HepG2 (cell line): ENCODE data around the gene TNS1. TPM values are rescaled to one million over a fixed set of nuclear protein-coding genes. Genes with fewer than 3 reads are reported as not detected.

Experiments used
- ATAC-seq: fragments of 200-7000 bp; cut with Tn5 transposase; 3 replicates; pipeline ENCODE4 v1.9.1; 2020; ENCODE audit warnings: mild to moderate bottlenecking, moderate library complexity
- BruUV-seq: library from RNA; stranded (reverse); fragments of 400-500 nt; replicated peaks from 2 replicates; lab custom pipeline; 2021; lab: Mats Ljungman, UMichigan
- CTCF ChIA-PET: fragments of 300-600 bp; formaldehyde crosslinking; extraction: SDS; loops from one replicate; lab custom pipeline; 2021; ENCODE audit warnings: low total read pairs, inconsistent platforms, low intra/inter-chr PET ratio; lab: Yijun Ruan, JAX
- POLR2A ChIA-PET: fragments of 350-600 bp; sonication (Branson Sonifier 250); formaldehyde crosslinking; loops from one replicate; lab custom pipeline; 2020; ENCODE audit warnings: antibody characterized with exemption, inconsistent platforms; lab: Yijun Ruan, JAX
- DNase-seq: peaks from one replicate; pipeline ENCODE4 v3.0.0-alpha.2; 2015; ENCODE audit warnings: low spot score
- FAIRE-seq: peaks from 3 replicates; lab custom pipeline; 2011; peaks lifted over from hg19 to GRCh38; lab: Jason Lieb, UNC
- H2AFZ ChIP-seq: one replicate; pipeline ENCODE4 v1.6.1; 2011; ENCODE audit warnings: low read length, inconsistent platforms
- H3K27ac ChIP-seq: fragments of 300-600 bp; 3 replicates; pipeline ENCODE4 v1.8.0; 2011; ENCODE audit warnings: mixed run types, mild to moderate bottlenecking, mixed read lengths, low read length, inconsistent platforms; ENCODE audit not compliant: insufficient read depth; ENCODE audit errors: extremely low read length
- H3K27me3 ChIP-seq, 2 experiments: fragments of 200-600 bp in 1 of 2; 2 replicates in 1 of 2; 3 replicates in 1 of 2; pipeline versions ENCODE4 v1.6.0 to v1.8.0; 2011; ENCODE audit warnings: low read length in 2 of 2, mild to moderate bottlenecking in 2 of 2, moderate library complexity in 2 of 2, inconsistent platforms in 1 of 2; ENCODE audit not compliant: insufficient read depth in 2 of 2, control insufficient read depth in 1 of 2
- H3K36me3 ChIP-seq, 2 experiments: fragments of 200-600 bp in 1 of 2; replicated peaks in 1 of 2; 2 replicates in 1 of 2; 3 replicates in 1 of 2; pipeline versions ENCODE4 v1.5.1 to v1.8.0; 2011; ENCODE audit warnings: low read length in 2 of 2, inconsistent platforms in 1 of 2; ENCODE audit not compliant: insufficient read depth in 2 of 2, control insufficient read depth in 1 of 2
- H3K4me1 ChIP-seq: 2 replicates; pipeline ENCODE4 v1.5.1; 2012; ENCODE audit warnings: low read length, inconsistent platforms; ENCODE audit not compliant: insufficient read depth
- H3K4me2 ChIP-seq: 2 replicates; pipeline ENCODE4 v1.6.0; 2011; ENCODE audit warnings: low read depth, low read length, inconsistent platforms
- H3K4me3 ChIP-seq, 3 experiments: fragments of 200-600 bp in 1 of 3; sonication (generic), shearing (Covaris generic) in 1 of 3; replicated peaks in 1 of 3; 2 replicates each; pipeline ENCODE4 v1.5.1; 2011 to 2016; ENCODE audit warnings: low read length in 3 of 3, inconsistent platforms in 2 of 3, low read depth in 2 of 3, mild to moderate bottlenecking in 2 of 3, control low read depth in 1 of 3, mixed read lengths in 1 of 3; ENCODE audit not compliant: insufficient read depth in 1 of 3
- H3K79me2 ChIP-seq: one replicate; pipeline ENCODE4 v1.6.1; 2011; ENCODE audit warnings: low read length, inconsistent platforms; ENCODE audit not compliant: insufficient read depth
- H3K9ac ChIP-seq: 2 replicates; pipeline ENCODE4 v1.6.0; 2011; ENCODE audit warnings: mild to moderate bottlenecking, low read depth, low read length, inconsistent platforms; ENCODE audit not compliant: insufficient read depth
- H3K9me3 ChIP-seq: 2 replicates; pipeline ENCODE4 v1.5.1; 2012; ENCODE audit warnings: mild to moderate bottlenecking, low read length
- H4K20me1 ChIP-seq: 2 replicates; pipeline ENCODE4 v1.6.0; 2011; ENCODE audit warnings: inconsistent platforms, mild to moderate bottlenecking, low read length, moderate library complexity; ENCODE audit not compliant: insufficient read depth
- CHCHD3 ChIP-seq: sonication (generic); formaldehyde crosslinking; IDR thresholded peaks from 2 replicates; pipeline ENCODE4 v1.8.0; 2022; ENCODE audit warnings: mild to moderate bottlenecking, missing genetic modification reagents, moderate library complexity
- IKZF1 ChIP-seq: fragments of 450-650 bp; IDR thresholded peaks from 2 replicates; pipeline ENCODE4 v1.7.1; 2016
- KDM5B ChIP-seq: sonication (generic); formaldehyde crosslinking; IDR thresholded peaks from 2 replicates; pipeline ENCODE4 v1.4.0; 2020; ENCODE audit warnings: missing genetic modification reagents, mild to moderate bottlenecking, borderline replicate concordance
- MZF1 ChIP-seq: sonication (generic); formaldehyde crosslinking; IDR thresholded peaks from 2 replicates; pipeline ENCODE4 v1.8.1; 2023; ENCODE audit warnings: mild to moderate bottlenecking, missing genetic modification reagents, borderline replicate concordance
- SPEN ChIP-seq: sonication (generic); formaldehyde crosslinking; IDR thresholded peaks from 2 replicates; pipeline ENCODE4 v1.5.1; 2020; ENCODE audit warnings: low read depth, mild to moderate bottlenecking, missing genetic modification reagents
- SRSF1 ChIP-seq: fragments of 200-400 bp; formaldehyde crosslinking; optimal IDR thresholded peaks from 2 replicates; pipeline ENCODE3; 2017; ENCODE audit warnings: mild to moderate bottlenecking, low read depth, low read length, moderate library complexity
- TBX2 ChIP-seq: sonication (generic); formaldehyde crosslinking; IDR thresholded peaks from 2 replicates; pipeline ENCODE4 v1.5.0; 2020; ENCODE audit warnings: missing genetic modification reagents, mild to moderate bottlenecking, borderline replicate concordance
- WIZ ChIP-seq: sonication (generic); formaldehyde crosslinking; IDR thresholded peaks from 2 replicates; pipeline ENCODE4 v1.5.1; 2020; ENCODE audit warnings: mild to moderate bottlenecking, missing genetic modification reagents
- ZBTB43 ChIP-seq: sonication (generic); formaldehyde crosslinking; conservative IDR thresholded peaks from 2 replicates; pipeline ENCODE4 v1.4.0; 2020; ENCODE audit warnings: missing genetic modification reagents
- ZNF207 ChIP-seq: fragments of 450-650 bp; IDR thresholded peaks from 2 replicates; pipeline ENCODE4 v1.6.1; 2016; ENCODE audit warnings: antibody characterized with exemption, borderline replicate concordance
- ZNF562 ChIP-seq: sonication (generic); formaldehyde crosslinking; IDR thresholded peaks from 2 replicates; pipeline ENCODE4 v1.8.0; 2022; ENCODE audit warnings: missing genetic modification reagents, borderline replicate concordance
- ZNF570 ChIP-seq: sonication (generic); formaldehyde crosslinking; IDR thresholded peaks from 2 replicates; pipeline ENCODE4 v1.4.0; 2020; ENCODE audit warnings: mild to moderate bottlenecking, missing genetic modification reagents, borderline replicate concordance
- ZNF788 ChIP-seq: sonication (generic); formaldehyde crosslinking; IDR thresholded peaks from 2 replicates; pipeline ENCODE4 v1.5.0; 2020; ENCODE audit warnings: mild to moderate bottlenecking, missing genetic modification reagents, borderline replicate concordance
- ZSCAN25 ChIP-seq: sonication (generic); formaldehyde crosslinking; IDR thresholded peaks from 2 replicates; pipeline ENCODE4 v1.8.0; 2022; ENCODE audit warnings: mild to moderate bottlenecking, missing genetic modification reagents
- WGBS: methylation state at CpG from one replicate; pipeline ENCODE4 v1.1.6; 2017; ENCODE audit warnings: low lambda C conversion rate; 5-methylcytosine and 5-hydroxymethylcytosine counted together
- in situ Hi-C: cut with HindIII; loops from 2 replicates; pipeline ENCODE4 v1.10.0; 2017; ENCODE audit warnings: low pct_unique_long_range_greater_than_20kb; ENCODE audit not compliant: extremely low pct_ligation_motif_present
- intact Hi-C: fragments of 100-400 bp; cut with micrococcal nuclease; formaldehyde crosslinking; loops from one replicate; pipeline ENCODE4 v1.10.0; 2022; ENCODE audit not compliant: unreplicated experiment
- polyA plus RNA-seq, 8 experiments: library from polyadenylated mRNA; depleted of rRNA in 3 of 8; stranded (reverse) in 7 of 8; unstranded in 1 of 8; fragments of >200 nt; fragmentation: Illumina TruSeq in 4 of 8; extraction: Trizol in 4 of 8; gene quantifications; 2 replicates each; pipeline versions ENCODE4 v1.2.1 to v1.2.3, GENCODE V29; 2011 to 2016; ENCODE audit warnings: low read depth in 4 of 8, missing spikeins in 1 of 8, mixed read lengths in 1 of 8; ENCODE audit not compliant: insufficient read depth in 1 of 8
- total RNA-seq, 5 experiments: library from RNA; depleted of rRNA; stranded (reverse); fragments of >200 nt; fragmentation: Illumina TruSeq; extraction: Trizol; gene quantifications; 2 replicates each; pipeline ENCODE4 v1.2.3, GENCODE V29; 2016; ENCODE audit warnings: low read depth in 1 of 5
- TF ChIP-seq, protein P1 (sequence below): sonication (generic); formaldehyde crosslinking; IDR thresholded peaks from 2 replicates; pipeline ENCODE4 v1.4.0; 2020; ENCODE audit warnings: mild to moderate bottlenecking, missing genetic modification reagents
- TF ChIP-seq, protein P2 (sequence below): sonication (generic); formaldehyde crosslinking; IDR thresholded peaks from 2 replicates; pipeline ENCODE4 v1.4.0; 2020; ENCODE audit warnings: mild to moderate bottlenecking, missing genetic modification reagents

The TNS1 gene
- total and polyA plus RNA-seq, 2 of the 13 experiments (the other 11 are each of a cell fraction or from before 2014, with no cell fraction given): 1.9 to 118 TPM

DNA sequence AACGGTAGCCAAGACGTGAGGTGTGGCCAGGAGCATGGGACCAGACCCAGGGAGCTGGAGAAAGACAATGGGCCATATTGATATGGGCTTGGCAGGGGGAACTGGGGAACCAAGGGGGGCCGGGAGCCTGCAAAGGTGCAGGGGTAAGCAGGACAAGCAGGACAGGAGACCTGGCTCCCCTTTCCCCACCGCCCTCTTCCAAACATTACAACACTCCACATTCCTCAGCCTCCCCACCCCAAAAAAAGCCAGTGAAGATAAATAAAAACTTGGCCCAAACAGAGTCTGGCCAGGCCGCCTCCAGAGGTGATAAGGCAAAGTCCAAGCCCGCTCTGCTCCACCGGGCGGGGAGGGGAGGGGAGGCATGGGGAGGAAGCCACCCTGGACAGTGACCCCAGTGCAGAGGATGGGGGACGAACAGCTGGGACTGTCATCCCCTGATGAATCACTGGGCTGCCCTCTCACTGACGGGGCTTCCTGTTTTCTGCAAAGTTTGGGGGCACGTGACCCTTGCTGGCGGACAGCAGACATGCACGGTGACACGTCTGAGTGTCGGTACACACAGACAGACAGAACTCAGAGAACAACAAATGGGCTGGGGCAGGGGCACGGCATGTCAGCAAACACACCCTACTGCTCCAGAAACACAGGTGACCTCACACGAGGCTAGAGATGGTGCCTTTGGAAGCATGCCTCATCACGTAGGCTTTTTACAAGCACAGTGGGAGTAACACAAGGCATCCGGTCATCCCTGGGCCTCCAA, 100.2 kb downstream of the TNS1 start (continued):
- TF ChIP-seq ZBTB43: peak; percentile 96

DNA sequence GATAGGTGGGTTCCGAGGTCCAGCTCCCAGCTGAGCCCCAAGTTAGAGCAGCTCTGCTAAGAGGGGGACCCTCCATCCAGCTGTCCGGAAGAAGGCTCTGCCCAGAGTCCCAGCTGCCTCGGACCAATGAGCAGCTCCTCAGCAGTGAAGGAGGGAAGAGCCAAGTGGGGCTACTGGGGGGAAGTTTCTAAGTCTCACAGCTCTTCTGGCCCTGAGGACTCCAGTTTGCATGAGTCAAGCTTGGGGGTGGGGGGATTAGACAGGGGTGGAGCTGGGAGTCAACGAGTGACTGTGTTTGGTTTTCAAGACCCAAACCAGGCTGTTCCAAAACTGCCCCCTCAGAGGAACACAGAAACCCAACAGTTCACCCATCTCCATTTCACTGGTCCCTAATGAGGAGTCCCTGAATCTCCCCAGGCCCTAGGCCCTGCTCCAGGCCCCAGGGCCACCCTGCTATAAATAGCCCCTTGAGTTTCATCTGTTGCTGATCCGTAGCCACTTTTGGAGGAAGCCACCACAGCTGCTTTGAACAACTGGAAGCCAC, 100.9 kb downstream of the TNS1 start:
- intact Hi-C loops (loop anchor here (5.0 kb wide), 2 partner anchors 40 to 115 kb away; no protein-coding TSS in a partner anchor), in situ Hi-C loops (no loop called here)
- Histone ChIP-seq H3K27me3 (no peaks in the 10 kb centered on the region), H3K9ac (peak overlapping the region; percentile 64), H4K20me1 (peaks cover 3% of the 10 kb centered on the region; the same call in 1 of the 2 replicates), H3K4me1 (peaks cover 93% of the 10 kb centered on the region), H3K79me2 (peaks cover 25% of the 10 kb centered on the region), H3K4me3 (peak overlapping the region; percentile 48 to 63 (median 62)), H3K4me2 (peak overlapping the region; percentile 81), H3K36me3 (peaks cover 12 to 20% of the 10 kb centered on the region in 2 experiments), H3K27ac (peak overlapping the region; percentile 89), H3K9me3 (no peaks in the 10 kb centered on the region), H2AFZ (no peak overlapping the region)
- DNase-seq (peak; percentile 66), ATAC-seq (peak; percentile 3), FAIRE-seq (no peak)
- BruUV-seq: TSS peak; percentile 53
- ChIA-PET POLR2A (interaction anchor here (0.7 to 2.6 kb wide), 11 partner anchors 11 to 1403 kb away, joined by 3 to 10 read pairs (median 4); partner anchors contain the start of gene RPL37A), CTCF (no interaction called here)
- WGBS: 54% methylated on average over 5 of the region's 5 CpGs
- TF ChIP-seq KDM5B (CRISPR knock-in tag): no peak; the same call in 1 of the 2 replicates
- TF ChIP-seq, protein P1, sequence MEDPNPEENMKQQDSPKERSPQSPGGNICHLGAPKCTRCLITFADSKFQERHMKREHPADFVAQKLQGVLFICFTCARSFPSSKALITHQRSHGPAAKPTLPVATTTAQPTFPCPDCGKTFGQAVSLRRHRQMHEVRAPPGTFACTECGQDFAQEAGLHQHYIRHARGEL (CRISPR knock-in tag): no peak
- TF ChIP-seq ZSCAN25 (CRISPR knock-in tag): no peak
- peak; percentile 3 for TF ChIP-seq SRSF1
- no peak for TF ChIP-seq MZF1 (CRISPR knock-in tag)
- TF ChIP-seq ZNF570 (CRISPR knock-in tag): no peak
- TF ChIP-seq TBX2: no peak
- TF ChIP-seq SPEN (CRISPR knock-in tag): no peak
- TF ChIP-seq, protein P2, sequence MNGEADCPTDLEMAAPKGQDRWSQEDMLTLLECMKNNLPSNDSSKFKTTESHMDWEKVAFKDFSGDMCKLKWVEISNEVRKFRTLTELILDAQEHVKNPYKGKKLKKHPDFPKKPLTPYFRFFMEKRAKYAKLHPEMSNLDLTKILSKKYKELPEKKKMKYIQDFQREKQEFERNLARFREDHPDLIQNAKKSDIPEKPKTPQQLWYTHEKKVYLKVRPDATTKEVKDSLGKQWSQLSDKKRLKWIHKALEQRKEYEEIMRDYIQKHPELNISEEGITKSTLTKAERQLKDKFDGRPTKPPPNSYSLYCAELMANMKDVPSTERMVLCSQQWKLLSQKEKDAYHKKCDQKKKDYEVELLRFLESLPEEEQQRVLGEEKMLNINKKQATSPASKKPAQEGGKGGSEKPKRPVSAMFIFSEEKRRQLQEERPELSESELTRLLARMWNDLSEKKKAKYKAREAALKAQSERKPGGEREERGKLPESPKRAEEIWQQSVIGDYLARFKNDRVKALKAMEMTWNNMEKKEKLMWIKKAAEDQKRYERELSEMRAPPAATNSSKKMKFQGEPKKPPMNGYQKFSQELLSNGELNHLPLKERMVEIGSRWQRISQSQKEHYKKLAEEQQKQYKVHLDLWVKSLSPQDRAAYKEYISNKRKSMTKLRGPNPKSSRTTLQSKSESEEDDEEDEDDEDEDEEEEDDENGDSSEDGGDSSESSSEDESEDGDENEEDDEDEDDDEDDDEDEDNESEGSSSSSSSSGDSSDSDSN (CRISPR knock-in tag): no peak
- no peak for TF ChIP-seq ZNF562
- TF ChIP-seq ZNF788: no peak
- no peak for TF ChIP-seq CHCHD3 (CRISPR knock-in tag)
- no peak for TF ChIP-seq WIZ (CRISPR knock-in tag)
- TF ChIP-seq ZNF207: no peak
- TF ChIP-seq IKZF1: no peak
